Panc1 (cell line): ENCODE measurements around the gene ADGRV1. TPM values are rescaled to one million over a fixed set of nuclear protein-coding genes. Genes with fewer than 3 reads are reported as not detected.

Experiments used
- ATAC-seq: fragments of 200-7000 bp; cut with Tn5 transposase; 2 replicates; pipeline ENCODE4 v1.9.1; 2020; ENCODE audit warnings: mild to moderate bottlenecking, moderate library complexity
- BruUV-seq: library from RNA; stranded (reverse); fragments of 400-500 nt; replicated peaks from 2 replicates; lab custom pipeline; 2021; lab: Mats Ljungman, UMichigan
- CTCF ChIA-PET: fragments of 300-600 bp; sonication (Branson Sonifier 250); formaldehyde crosslinking; loops from one replicate; lab custom pipeline; 2022; ENCODE audit warnings: antibody characterized with exemption; lab: Charles Lee
- POLR2A ChIA-PET: fragments of 300-600 bp; sonication (Branson Sonifier 250); formaldehyde crosslinking; loops from one replicate; lab custom pipeline; 2022; ENCODE audit warnings: antibody characterized with exemption; lab: Charles Lee
- DNase-seq: peaks from one replicate; pipeline ENCODE4 v3.0.0-alpha.2; 2010; ENCODE audit warnings: low read depth, low spot score
- H3K27ac ChIP-seq: 2 replicates; pipeline ENCODE4 v1.5.1; 2011; ENCODE audit warnings: mild to moderate bottlenecking, low read length, inconsistent platforms
- H3K27me3 ChIP-seq: fragments of 200-500 bp; sonication (Bioruptor generic); 2 replicates; pipeline ENCODE4 v1.6.0; 2014; ENCODE audit warnings: low read length, inconsistent platforms; ENCODE audit not compliant: control insufficient read depth, insufficient read depth
- H3K36me3 ChIP-seq: fragments of 200-500 bp; sonication (Bioruptor generic); 2 replicates; pipeline ENCODE4 v1.5.1; 2014; ENCODE audit warnings: inconsistent platforms, mild to moderate bottlenecking, low read length, moderate library complexity; ENCODE audit not compliant: control insufficient read depth, insufficient read depth
- H3K4me1 ChIP-seq: 2 replicates; pipeline ENCODE4 v1.5.1; 2011; ENCODE audit warnings: inconsistent platforms, mild to moderate bottlenecking, low read length, moderate library complexity; ENCODE audit not compliant: control insufficient read depth, insufficient read depth
- H3K4me3 ChIP-seq, 2 experiments: 2 replicates each; pipeline ENCODE4 v1.5.1; 2011 to 2012; ENCODE audit warnings: low read depth in 2 of 2, low read length in 2 of 2, mild to moderate bottlenecking in 2 of 2, inconsistent platforms in 1 of 2, moderate library complexity in 1 of 2
- H3K9me3 ChIP-seq: fragments of 200-500 bp; sonication (Bioruptor generic); 2 replicates; pipeline ENCODE4 v1.5.1; 2014; ENCODE audit warnings: low read depth, mild to moderate bottlenecking, inconsistent platforms, low read length, moderate library complexity; ENCODE audit not compliant: control insufficient read depth, insufficient read depth
- POLR2AphosphoS5 ChIP-seq: IDR thresholded peaks from 2 replicates; pipeline ENCODE4 v1.6.1; 2012; ENCODE audit warnings: mild to moderate bottlenecking, low read depth, low read length, moderate library complexity
- REST ChIP-seq, 2 experiments: IDR thresholded peaks; 2 replicates each; pipeline ENCODE4 v1.6.1; 2011 to 2012; ENCODE audit warnings: low read depth in 2 of 2, control low read depth in 1 of 2, low read length in 1 of 2, mild to moderate bottlenecking in 1 of 2, moderate library complexity in 1 of 2; ENCODE audit not compliant: insufficient read depth in 1 of 2
- SIN3A ChIP-seq: IDR thresholded peaks from 2 replicates; pipeline ENCODE4 v1.6.1; 2012; ENCODE audit warnings: low read depth, mild to moderate bottlenecking, low read length, moderate library complexity, borderline replicate concordance; ENCODE audit not compliant: insufficient read depth
- TCF7L2 ChIP-seq: IDR thresholded peaks from 2 replicates; pipeline ENCODE4 v1.6.1; 2011; ENCODE audit warnings: mild to moderate bottlenecking, low read depth, low read length, inconsistent platforms
- in situ Hi-C: cut with HindIII; loops from 2 replicates; pipeline ENCODE4 v1.10.0; 2016; ENCODE audit warnings: low sequenced_read_pairs, low pct_unique_long_range_greater_than_20kb
- intact Hi-C: fragments of 100-400 bp; cut with micrococcal nuclease; formaldehyde crosslinking; loops from one replicate; pipeline ENCODE4 v1.10.0; 2022; ENCODE audit not compliant: unreplicated experiment
- total RNA-seq: library from RNA; stranded (reverse); gene quantifications from one replicate; pipeline ENCODE4 v1.2.1, GENCODE V29; 2021; ENCODE audit not compliant: unreplicated experiment
- TF ChIP-seq, protein P1 (sequence below): fragments of 450-650 bp; IDR thresholded peaks from 2 replicates; pipeline ENCODE4 v1.5.1; 2017; ENCODE audit warnings: mild to moderate bottlenecking

The ADGRV1 gene
- total RNA-seq, 1 experiment from 2014 or later, result 0.49 TPM

GRCh38 chr5:90834711-90835110 is 276.1 kb downstream of the ADGRV1 start:
- no TSS peak for BruUV-seq
- in situ Hi-C loops, result no loop called here
- H3K4me1 ChIP-seq, result no peaks in the 10 kb centered on the region; the same call in 1 of the 2 replicates
- ATAC-seq (no peak), DNase-seq (no peak)
- TF ChIP-seq POLR2AphosphoS5 (no peak), SIN3A (no peak), TCF7L2 (no peak), REST (IDR thresholded peaks at IDR 0.05; ENCODE audit: insufficient read depth in 1 of 2, low read depth in 2 of 2, low read length in 1 of 2) (no peak)
- TF ChIP-seq, protein P1, sequence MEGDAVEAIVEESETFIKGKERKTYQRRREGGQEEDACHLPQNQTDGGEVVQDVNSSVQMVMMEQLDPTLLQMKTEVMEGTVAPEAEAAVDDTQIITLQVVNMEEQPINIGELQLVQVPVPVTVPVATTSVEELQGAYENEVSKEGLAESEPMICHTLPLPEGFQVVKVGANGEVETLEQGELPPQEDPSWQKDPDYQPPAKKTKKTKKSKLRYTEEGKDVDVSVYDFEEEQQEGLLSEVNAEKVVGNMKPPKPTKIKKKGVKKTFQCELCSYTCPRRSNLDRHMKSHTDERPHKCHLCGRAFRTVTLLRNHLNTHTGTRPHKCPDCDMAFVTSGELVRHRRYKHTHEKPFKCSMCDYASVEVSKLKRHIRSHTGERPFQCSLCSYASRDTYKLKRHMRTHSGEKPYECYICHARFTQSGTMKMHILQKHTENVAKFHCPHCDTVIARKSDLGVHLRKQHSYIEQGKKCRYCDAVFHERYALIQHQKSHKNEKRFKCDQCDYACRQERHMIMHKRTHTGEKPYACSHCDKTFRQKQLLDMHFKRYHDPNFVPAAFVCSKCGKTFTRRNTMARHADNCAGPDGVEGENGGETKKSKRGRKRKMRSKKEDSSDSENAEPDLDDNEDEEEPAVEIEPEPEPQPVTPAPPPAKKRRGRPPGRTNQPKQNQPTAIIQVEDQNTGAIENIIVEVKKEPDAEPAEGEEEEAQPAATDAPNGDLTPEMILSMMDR, result no peak
- H3K36me3 ChIP-seq, result no peaks in the 10 kb centered on the region
- ChIA-PET CTCF (no interaction called here), POLR2A (no interaction called here)
- no peak overlapping the region for H3K4me3 ChIP-seq
- no peaks in the 10 kb centered on the region for H3K27me3 ChIP-seq
- H3K27ac ChIP-seq, result no peak overlapping the region
- no peaks in the 10 kb centered on the region for H3K9me3 ChIP-seq
- intact Hi-C loops, result no loop called here

GRCh38 chr5:90843443-90843842 is 284.8 kb downstream of the ADGRV1 start:
- no peak overlapping the region for H3K4me3 ChIP-seq
- in situ Hi-C loops, result no loop called here
- POLR2A ChIA-PET, result no interaction called here
- BruUV-seq, result no TSS peak
- no peaks in the 10 kb centered on the region for H3K4me1 ChIP-seq
- CTCF ChIA-PET, result no interaction called here
- no peaks in the 10 kb centered on the region for H3K9me3 ChIP-seq
- intact Hi-C loops, result no loop called here
- no peaks in the 10 kb centered on the region for H3K27me3 ChIP-seq
- ATAC-seq (no peak), DNase-seq (no peak)
- TF ChIP-seq SIN3A, result no peak
- no peak for TF ChIP-seq TCF7L2
- TF ChIP-seq REST (IDR thresholded peaks at IDR 0.05; ENCODE audit: insufficient read depth in 1 of 2, low read depth in 2 of 2, low read length in 1 of 2), result no peak
- no peak for TF ChIP-seq POLR2AphosphoS5
- TF ChIP-seq, protein P1, result no peak
- no peak overlapping the region for H3K27ac ChIP-seq
- no peaks in the 10 kb centered on the region; the same call in 1 of the 2 replicates for H3K36me3 ChIP-seq
